Vagina (tissue), 2 donors: Measurements from ENCODE around the gene ARID5B.

Experiments
- CTCF ChIP-seq, 3 experiments: fragments of 450-650 bp in 2 of 3; fragments of 200-600 bp in 1 of 3; sonication (generic) in 1 of 3; IDR thresholded peaks; one replicate each; pipeline ENCODE4 v1.5.1; 2017 to 2019; ENCODE audit warnings: antibody characterized with exemption in 3 of 3, mild to moderate bottlenecking in 2 of 3, moderate library complexity in 2 of 3
- POLR2A ChIP-seq, 2 donors: fragments of 450-650 bp; IDR thresholded peaks; one replicate each; pipeline ENCODE4 v1.6.1; 2017; ENCODE audit warnings: antibody characterized with exemption in 2 of 2, mild to moderate bottlenecking in 2 of 2, moderate library complexity in 2 of 2

- TF ChIP-seq CTCF (IDR thresholded peaks at IDR 0.05) (no peak), POLR2A (IDR thresholded peaks at IDR 0.05) (no peak)
Measured at GRCh38 chr10:61986788-61987492, 85.4 kb downstream of the ARID5B start.
